Fibroblast of lung (primary cell): Measurements from ENCODE around the gene C1orf198. TPM values are rescaled to one million over a fixed set of nuclear protein-coding genes. Genes with fewer than 3 reads are reported as not detected.

Experiments
- DNase-seq, 2 donors: peaks; one replicate each; pipeline versions ENCODE4 v3.0.0 to v3.0.0-alpha.2; 2010; ENCODE audit warnings: low read depth in 2 of 2
- H2AFZ ChIP-seq: 2 replicates; pipeline ENCODE4 v1.5.1; 2012; ENCODE audit warnings: low read length, control low read depth, inconsistent platforms
- H3K27ac ChIP-seq: 2 replicates; pipeline ENCODE4 v1.5.1; 2011; ENCODE audit warnings: low read length, control low read depth; ENCODE audit not compliant: insufficient read depth
- H3K27me3 ChIP-seq: 2 replicates; pipeline ENCODE4 v1.5.1; 2011; ENCODE audit warnings: mild to moderate bottlenecking, low read length; ENCODE audit not compliant: control insufficient read depth, insufficient read depth
- H3K36me3 ChIP-seq: 2 replicates; pipeline ENCODE4 v1.5.1; 2011; ENCODE audit warnings: low read length; ENCODE audit not compliant: control insufficient read depth, insufficient read depth
- H3K4me1 ChIP-seq: 2 replicates; pipeline ENCODE4 v1.5.1; 2011; ENCODE audit warnings: low read length; ENCODE audit not compliant: control insufficient read depth, insufficient read depth; ENCODE audit errors: extremely low read depth
- H3K4me2 ChIP-seq: 2 replicates; pipeline ENCODE4 v1.5.1; 2011; ENCODE audit warnings: low read length, control low read depth; ENCODE audit not compliant: insufficient read depth; ENCODE audit errors: extremely low read depth
- H3K4me3 ChIP-seq, 4 experiments: fragments of 200-600 bp in 1 of 4; sonication (generic) in 1 of 4; replicated peaks in 1 of 4; 2 replicates each; pipeline ENCODE4 v1.5.1; 2011 to 2016; ENCODE audit warnings: low read length in 4 of 4, low read depth in 3 of 4, mild to moderate bottlenecking in 3 of 4, control low read depth in 2 of 4, inconsistent platforms in 1 of 4, mixed read lengths in 1 of 4; ENCODE audit not compliant: insufficient read depth in 1 of 4; ENCODE audit errors: control extremely low read depth in 1 of 4
- H3K79me2 ChIP-seq: 2 replicates; pipeline ENCODE4 v1.5.1; 2012; ENCODE audit warnings: mild to moderate bottlenecking, low read length, inconsistent platforms; ENCODE audit not compliant: control insufficient read depth, insufficient read depth
- H3K9ac ChIP-seq: 2 replicates; pipeline ENCODE4 v1.5.1; 2011; ENCODE audit warnings: mild to moderate bottlenecking, low read length, control low read depth; ENCODE audit not compliant: insufficient read depth
- H3K9me3 ChIP-seq: 2 replicates; pipeline ENCODE4 v1.5.1; 2012; ENCODE audit warnings: low read depth, low read length; ENCODE audit not compliant: control insufficient read depth, insufficient read depth
- H4K20me1 ChIP-seq: 2 replicates; pipeline ENCODE4 v1.5.1; 2011; ENCODE audit warnings: low read length; ENCODE audit not compliant: control insufficient read depth, insufficient read depth; ENCODE audit errors: extremely low read depth
- EZH2 ChIP-seq: IDR thresholded peaks from 2 replicates; pipeline ENCODE4 v1.5.1; 2012; ENCODE audit warnings: low read length, control low read depth, mild to moderate bottlenecking; ENCODE audit errors: missing control alignments
- polyA plus RNA-seq, 2 donors: library from polyadenylated mRNA; depleted of rRNA in 1 of 2; stranded (reverse) in 1 of 2; unstranded in 1 of 2; fragments of >200 nt; gene quantifications; 2 replicates each; pipeline ENCODE4 v1.2.1, GENCODE V29; 2011 to 2012; ENCODE audit warnings: missing spikeins in 1 of 2
- total RNA-seq: library from RNA; depleted of rRNA; stranded (reverse); fragments of >200 nt; gene quantifications from 2 replicates; pipeline ENCODE4 v1.2.1, GENCODE V29; 2014
- TF ChIP-seq, protein P1 (sequence below), 2 donors: IDR thresholded peaks in 1 of 2; conservative IDR thresholded peaks in 1 of 2; 1 replicate in 1 of 2; 2 replicates in 1 of 2; pipeline ENCODE4 v1.5.1; 2011 to 2012; ENCODE audit warnings: low read length in 2 of 2, control low read depth in 1 of 2, inconsistent platforms in 1 of 2, low read depth in 1 of 2, mild to moderate bottlenecking in 1 of 2

C1orf198 gene
- total and polyA plus RNA-seq, 2 donors (not counting 1 experiment from before 2014, with no cell fraction given), result 57.8 to 215 TPM

DNA sequence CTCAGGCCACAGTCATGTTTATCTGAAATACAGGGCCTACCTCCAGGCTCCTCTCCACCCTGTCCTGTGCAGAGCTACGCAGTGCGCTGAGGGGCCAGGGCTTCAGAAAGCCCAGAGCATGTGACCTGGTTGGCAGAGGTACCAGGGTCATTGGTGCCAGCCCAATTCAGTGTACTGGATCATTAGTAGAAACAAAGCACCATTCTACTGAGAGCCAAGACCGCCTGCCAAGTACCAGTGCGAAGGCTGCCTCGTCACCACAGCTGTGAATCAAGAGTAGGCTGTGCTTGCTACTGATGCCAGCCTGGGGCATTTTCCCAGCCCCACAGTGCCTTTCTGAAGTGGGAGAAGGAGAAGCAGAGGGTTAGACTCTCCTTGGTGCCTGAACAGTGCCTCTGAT is 61.3 kb downstream of the C1orf198 start:
- Histone ChIP-seq H3K27ac (no peak overlapping the region), H3K4me3 (no peak overlapping the region), H3K9ac (no peak overlapping the region), H2AFZ (no peak overlapping the region), H3K9me3 (no peaks in the 10 kb centered on the region), H4K20me1 (no peaks in the 10 kb centered on the region), H3K4me2 (no peak overlapping the region), H3K36me3 (no peaks in the 10 kb centered on the region), H3K27me3 (peaks cover 2% of the 10 kb centered on the region), H3K79me2 (no peaks in the 10 kb centered on the region), H3K4me1 (no peaks in the 10 kb centered on the region)
- no peak for TF ChIP-seq EZH2
- TF ChIP-seq, protein P1, sequence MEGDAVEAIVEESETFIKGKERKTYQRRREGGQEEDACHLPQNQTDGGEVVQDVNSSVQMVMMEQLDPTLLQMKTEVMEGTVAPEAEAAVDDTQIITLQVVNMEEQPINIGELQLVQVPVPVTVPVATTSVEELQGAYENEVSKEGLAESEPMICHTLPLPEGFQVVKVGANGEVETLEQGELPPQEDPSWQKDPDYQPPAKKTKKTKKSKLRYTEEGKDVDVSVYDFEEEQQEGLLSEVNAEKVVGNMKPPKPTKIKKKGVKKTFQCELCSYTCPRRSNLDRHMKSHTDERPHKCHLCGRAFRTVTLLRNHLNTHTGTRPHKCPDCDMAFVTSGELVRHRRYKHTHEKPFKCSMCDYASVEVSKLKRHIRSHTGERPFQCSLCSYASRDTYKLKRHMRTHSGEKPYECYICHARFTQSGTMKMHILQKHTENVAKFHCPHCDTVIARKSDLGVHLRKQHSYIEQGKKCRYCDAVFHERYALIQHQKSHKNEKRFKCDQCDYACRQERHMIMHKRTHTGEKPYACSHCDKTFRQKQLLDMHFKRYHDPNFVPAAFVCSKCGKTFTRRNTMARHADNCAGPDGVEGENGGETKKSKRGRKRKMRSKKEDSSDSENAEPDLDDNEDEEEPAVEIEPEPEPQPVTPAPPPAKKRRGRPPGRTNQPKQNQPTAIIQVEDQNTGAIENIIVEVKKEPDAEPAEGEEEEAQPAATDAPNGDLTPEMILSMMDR (conservative IDR thresholded peaks at IDR 0.05 in 1 of 2, IDR thresholded peaks at IDR 0.05 in 1 of 2; ENCODE audit: low read depth in 1 of 2, low read length in 2 of 2), result no peak
- DNase-seq, result no peak

- no peak overlapping the region for H3K27ac ChIP-seq
- no peak overlapping the region for H3K4me2 ChIP-seq
- TF ChIP-seq, protein P1 (conservative IDR thresholded peaks at IDR 0.05 in 1 of 2, IDR thresholded peaks at IDR 0.05 in 1 of 2; ENCODE audit: low read depth in 1 of 2, low read length in 2 of 2), result no peak
- TF ChIP-seq EZH2, result no peak
- no peaks in the 10 kb centered on the region for H4K20me1 ChIP-seq
- H2AFZ ChIP-seq, result no peak overlapping the region
- no peaks in the 10 kb centered on the region for H3K4me1 ChIP-seq
- no peaks in the 10 kb centered on the region for H3K9me3 ChIP-seq
- H3K27me3 ChIP-seq, result peaks cover 2% of the 10 kb centered on the region
- DNase-seq, result no peak
- H3K4me3 ChIP-seq, result no peak overlapping the region
- no peaks in the 10 kb centered on the region for H3K36me3 ChIP-seq
- no peaks in the 10 kb centered on the region for H3K79me2 ChIP-seq
- no peak overlapping the region for H3K9ac ChIP-seq
These were observed 61.8 kb downstream of the C1orf198 start for GRCh38 chr1:230806552-230806951.

DNA sequence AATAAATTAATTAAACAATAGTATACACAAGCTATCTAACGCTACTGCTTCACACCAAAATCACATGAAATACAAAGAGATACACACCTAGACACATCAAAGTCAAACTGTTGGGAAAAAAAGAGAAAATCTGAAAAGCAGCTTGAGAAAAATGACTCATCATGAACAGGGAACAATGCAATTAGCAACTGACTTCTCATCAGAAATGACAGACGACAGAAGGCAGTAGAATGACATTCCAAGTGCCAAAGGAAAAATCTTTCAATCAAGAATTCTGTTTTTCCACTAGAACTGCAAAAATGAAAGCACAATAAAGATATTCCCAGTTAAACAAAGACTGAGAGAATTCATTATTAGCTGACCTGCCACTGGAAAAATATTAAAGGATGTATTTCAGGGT is 63.9 kb downstream of the C1orf198 start:
- Histone ChIP-seq H3K27me3 (peaks cover 2% of the 10 kb centered on the region), H3K4me1 (no peaks in the 10 kb centered on the region), H3K9me3 (no peaks in the 10 kb centered on the region), H3K4me2 (no peak overlapping the region), H3K9ac (no peak overlapping the region), H4K20me1 (no peaks in the 10 kb centered on the region), H3K27ac (no peak overlapping the region), H2AFZ (no peak overlapping the region), H3K79me2 (no peaks in the 10 kb centered on the region), H3K36me3 (no peaks in the 10 kb centered on the region), H3K4me3 (no peak overlapping the region)
- no peak for DNase-seq
- TF ChIP-seq EZH2, result no peak
- TF ChIP-seq, protein P1 (conservative IDR thresholded peaks at IDR 0.05 in 1 of 2, IDR thresholded peaks at IDR 0.05 in 1 of 2; ENCODE audit: low read depth in 1 of 2, low read length in 2 of 2), result no peak
